Upper lobe of left lung (tissue), 4 donors: ENCODE results near the gene NAPB.

Experiments used
- CTCF ChIP-seq, 6 experiments: fragments of 450-650 bp in 4 of 6; fragments of 200-600 bp in 2 of 6; sonication (generic) in 2 of 6; IDR thresholded peaks; one replicate each; pipeline ENCODE4 v1.5.1; 2016 to 2019; ENCODE audit warnings: antibody characterized with exemption in 6 of 6
- EP300 ChIP-seq, 4 donors: sonication (generic); formaldehyde crosslinking; IDR thresholded peaks; one replicate each; pipeline ENCODE4 v1.5.1; 2017; ENCODE audit warnings: antibody characterized with exemption in 4 of 4, control low read depth in 2 of 4
- POLR2A ChIP-seq, 4 donors: fragments of 450-650 bp; IDR thresholded peaks; one replicate each; pipeline ENCODE4 v1.5.1; 2016 to 2017; ENCODE audit warnings: antibody characterized with exemption in 4 of 4, mild to moderate bottlenecking in 2 of 4
- POLR2AphosphoS5 ChIP-seq, 2 donors: sonication (generic); formaldehyde crosslinking; IDR thresholded peaks; one replicate each; pipeline ENCODE4 v1.5.1; 2017; ENCODE audit warnings: antibody characterized with exemption in 2 of 2

- TF ChIP-seq CTCF (IDR thresholded peaks at IDR 0.05) (no peak), POLR2A (IDR thresholded peaks at IDR 0.05) (no peak), EP300 (IDR thresholded peaks at IDR 0.05) (no peak), POLR2AphosphoS5 (IDR thresholded peaks at IDR 0.05) (no peak)
Observed at GRCh38 chr20:23414526-23415188, 6.6 kb downstream of the NAPB start.
